MM.1S (cell line): ENCODE data around the gene MMP1.

ENCODE experiments used
- DNase-seq: peaks from one replicate; pipeline ENCODE4 v3.0.0-alpha.2; 2015
- H2AFZ ChIP-seq: fragments of 300-600 bp; sonication (generic); 2 replicates; pipeline ENCODE4 v1.6.0; 2016; ENCODE audit warnings: antibody characterized with exemption, low read length
- H3F3A ChIP-seq: fragments of 300-600 bp; sonication (generic); 2 replicates; pipeline ENCODE4 v1.6.1; 2016; ENCODE audit warnings: mild to moderate bottlenecking, antibody characterized with exemption, low read length, moderate library complexity, mixed read lengths; ENCODE audit not compliant: insufficient read depth
- H3K27ac ChIP-seq: fragments of 300-600 bp; sonication (generic); 2 replicates; pipeline ENCODE4 v1.5.1; 2016; ENCODE audit warnings: mild to moderate bottlenecking, low read length
- H3K27me3 ChIP-seq: fragments of 300-600 bp; sonication (generic); replicated peaks from 2 replicates; pipeline ENCODE4 v1.6.0; 2016; ENCODE audit warnings: low read length; ENCODE audit not compliant: insufficient read depth
- H3K36me3 ChIP-seq: fragments of 300-600 bp; sonication (generic); replicated peaks from 2 replicates; pipeline ENCODE4 v1.6.1; 2016; ENCODE audit warnings: mild to moderate bottlenecking, low read length, mixed read lengths; ENCODE audit not compliant: insufficient read depth
- H3K4me1 ChIP-seq: fragments of 300-600 bp; sonication (generic); 2 replicates; pipeline ENCODE4 v1.6.1; 2016; ENCODE audit warnings: low read length, mixed read lengths
- H3K4me2 ChIP-seq: fragments of 300-600 bp; sonication (generic); 2 replicates; pipeline ENCODE4 v1.6.0; 2016; ENCODE audit warnings: low read depth, low read length
- H3K4me3 ChIP-seq: fragments of 300-600 bp; sonication (generic); 2 replicates; pipeline ENCODE4 v1.5.1; 2016; ENCODE audit warnings: low read length, mixed read lengths
- H3K79me2 ChIP-seq: fragments of 300-600 bp; sonication (generic); 2 replicates; pipeline ENCODE4 v1.6.1; 2016; ENCODE audit warnings: mixed run types, low read length, mixed read lengths
- H3K9ac ChIP-seq: fragments of 300-600 bp; sonication (generic); 2 replicates; pipeline ENCODE4 v1.6.1; 2016; ENCODE audit warnings: low read length, mixed read lengths
- H3K9me2 ChIP-seq: fragments of 300-600 bp; sonication (generic); replicated peaks from 2 replicates; pipeline ENCODE4 v1.6.1; 2016; ENCODE audit warnings: mild to moderate bottlenecking, low read length, mixed read lengths; ENCODE audit not compliant: insufficient read depth
- H3K9me3 ChIP-seq: fragments of 300-600 bp; sonication (generic); replicated peaks from 2 replicates; pipeline ENCODE4 v1.6.1; 2016; ENCODE audit warnings: mild to moderate bottlenecking, low read length, mixed read lengths; ENCODE audit not compliant: insufficient read depth
- H4K20me1 ChIP-seq: fragments of 300-600 bp; sonication (generic); 2 replicates; pipeline ENCODE4 v1.6.1; 2016; ENCODE audit warnings: mild to moderate bottlenecking, low read length, moderate library complexity, mixed read lengths; ENCODE audit not compliant: insufficient read depth
- CTCF ChIP-seq: fragments of 300-600 bp; sonication (generic); IDR thresholded peaks from 2 replicates; pipeline ENCODE4 v1.5.1; 2016; ENCODE audit warnings: antibody characterized with exemption, low read length, mixed read lengths
- EZH2 ChIP-seq: fragments of 300-600 bp; sonication (generic); optimal IDR thresholded peaks from 2 replicates; pipeline ENCODE3; 2017; ENCODE audit warnings: low read depth, mild to moderate bottlenecking, antibody characterized with exemption, low read length, mixed read lengths
- EZH2phosphoT487 ChIP-seq: fragments of 300-600 bp; sonication (generic); IDR thresholded peaks from 2 replicates; pipeline ENCODE4 v1.6.1; 2018; ENCODE audit warnings: antibody characterized with exemption, low read length

Gene MMP1

GRCh38 chr11:102798012-102798746, at the start of gene MMP1:
MMP1 (minus strand) TSS chr11:102798160; CDS start chr11:102798092, 68 bp downstream.
- Histone ChIP-seq H4K20me1 (no peaks in the 10 kb centered on the region), H3K27me3 (no peaks in the 10 kb centered on the region), H3K4me1 (no peaks in the 10 kb centered on the region), H3K79me2 (no peaks in the 10 kb centered on the region), H3K27ac (no peak within 1 kb of the TSS), H3K9me3 (no peaks in the 10 kb centered on the region), H3K9ac (no peak within 1 kb of the TSS), H3F3A (no peaks in the 10 kb centered on the region), H3K36me3 (no peaks in the 10 kb centered on the region), H3K4me3 (no peak within 1 kb of the TSS), H3K9me2 (no peaks in the 10 kb centered on the region), H2AFZ (no peak within 1 kb of the TSS), H3K4me2 (no peak within 1 kb of the TSS)
- DNase-seq, result no peak
- no peak for TF ChIP-seq EZH2
- TF ChIP-seq CTCF, result no peak
- TF ChIP-seq EZH2phosphoT487, result no peak

- Histone ChIP-seq H3K4me3 (no peak overlapping the region), H3K9ac (no peak overlapping the region), H4K20me1 (no peaks in the 10 kb centered on the region), H3K4me1 (no peaks in the 10 kb centered on the region), H3K27ac (no peak overlapping the region), H3K9me3 (0 out of 2 replicates have a peak, but pooled peaks cover 4% of the 10 kb centered on the region), H3K9me2 (no peaks in the 10 kb centered on the region), H3K27me3 (no peaks in the 10 kb centered on the region), H2AFZ (no peak overlapping the region), H3K79me2 (no peaks in the 10 kb centered on the region), H3F3A (no peaks in the 10 kb centered on the region), H3K36me3 (no peaks in the 10 kb centered on the region), H3K4me2 (no peak overlapping the region)
- TF ChIP-seq EZH2phosphoT487 (no peak), CTCF (no peak), EZH2 (no peak)
- DNase-seq, result no peak
Measured at GRCh38 chr11:102846292-102846691, 48.3 kb upstream of the MMP1 start.

- TF ChIP-seq EZH2, result no peak
- no peak for TF ChIP-seq CTCF
- no peak for TF ChIP-seq EZH2phosphoT487
- Histone ChIP-seq H3K27ac (no peak within 1 kb of the TSS), H3K36me3 (no peaks in the 10 kb centered on the region), H3K79me2 (no peaks in the 10 kb centered on the region), H3K9me2 (no peaks in the 10 kb centered on the region), H2AFZ (no peak within 1 kb of the TSS), H3K4me1 (no peaks in the 10 kb centered on the region), H3K27me3 (no peaks in the 10 kb centered on the region), H4K20me1 (no peaks in the 10 kb centered on the region), H3K4me3 (no peak within 1 kb of the TSS), H3K9ac (no peak within 1 kb of the TSS), H3K4me2 (no peak within 1 kb of the TSS), H3F3A (no peaks in the 10 kb centered on the region), H3K9me3 (0 out of 2 replicates have a peak, but pooled peaks cover 4% of the 10 kb centered on the region)
- DNase-seq, result no peak
Measured at GRCh38 chr11:102843489-102843888, 45.5 kb upstream of the MMP1 start, which contains the start of gene MMP3. MMP3 (minus strand) TSS chr11:102843609; CDS start chr11:102843546, 63 bp downstream.
